GM19455 (cell line): Measurements from ENCODE around the gene ADAMTSL1.

Experiments
- ATAC-seq: cut with Tn5 transposase; IDR thresholded peaks from one replicate; pipeline ENCODE4 v1.9.1; 2021; ENCODE audit not compliant: unreplicated experiment

ADAMTSL1 gene

GRCh38 chr9:18499980-18500379, 26.0 kb downstream of the ADAMTSL1 start:
- no peak for ATAC-seq

GRCh38 chr9:18500451-18500850, 26.5 kb downstream of the ADAMTSL1 start:
- no peak for ATAC-seq

GRCh38 chr9:18501949-18502348, 28.0 kb downstream of the ADAMTSL1 start:
- no peak for ATAC-seq

- no peak for ATAC-seq
Observed at GRCh38 chr9:18502546-18502945, 28.6 kb downstream of the ADAMTSL1 start.

GRCh38 chr9:18504707-18505106, 30.8 kb downstream of the ADAMTSL1 start:
- no peak for ATAC-seq

GRCh38 chr9:18507151-18507550, 33.2 kb downstream of the ADAMTSL1 start:
- ATAC-seq: no peak

- ATAC-seq: no peak
Observed at GRCh38 chr9:18516514-18516913, 42.6 kb downstream of the ADAMTSL1 start.

- ATAC-seq: no peak
Observed at GRCh38 chr9:18516965-18517364, 43.0 kb downstream of the ADAMTSL1 start.

- no peak for ATAC-seq
Observed at GRCh38 chr9:18520416-18521047, 46.6 kb downstream of the ADAMTSL1 start.

- no peak for ATAC-seq
Observed at GRCh38 chr9:18526685-18527084, 52.7 kb downstream of the ADAMTSL1 start.

GRCh38 chr9:18531136-18532065, 57.4 kb downstream of the ADAMTSL1 start:
- ATAC-seq: no peak

GRCh38 chr9:18534611-18535010, 60.7 kb downstream of the ADAMTSL1 start:
- no peak for ATAC-seq

- ATAC-seq: no peak
Observed at GRCh38 chr9:18536554-18536953, 62.6 kb downstream of the ADAMTSL1 start.

GRCh38 chr9:18539203-18539693, 65.3 kb downstream of the ADAMTSL1 start:
- ATAC-seq: no peak

- no peak for ATAC-seq
Observed at GRCh38 chr9:18542837-18543405, 69.0 kb downstream of the ADAMTSL1 start.

- ATAC-seq: no peak
Observed at GRCh38 chr9:18543406-18544192, 69.6 kb downstream of the ADAMTSL1 start.

GRCh38 chr9:18544456-18544855, 70.5 kb downstream of the ADAMTSL1 start:
- ATAC-seq: no peak

GRCh38 chr9:18545636-18546360, 71.8 kb downstream of the ADAMTSL1 start:
- no peak for ATAC-seq

- no peak for ATAC-seq
Observed at GRCh38 chr9:18548456-18548855, 74.5 kb downstream of the ADAMTSL1 start.

- ATAC-seq: no peak
Observed at GRCh38 chr9:18549772-18550171, 75.8 kb downstream of the ADAMTSL1 start.
